IMR-90 (cell line): ENCODE data around the gene BTNL8.

Experiments used
- CEBPB ChIP-seq: IDR thresholded peaks from 2 replicates; pipeline ENCODE4 v1.6.1; 2012; ENCODE audit warnings: low read depth, low read length, improper control_type of control experiment
- CHD1 ChIP-seq: IDR thresholded peaks from 2 replicates; pipeline ENCODE4 v1.6.1; 2012; ENCODE audit warnings: low read depth, low read length, improper control_type of control experiment
- CTCF ChIP-seq: conservative IDR thresholded peaks from 2 replicates; pipeline ENCODE4 v1.5.1; 2012; ENCODE audit warnings: mild to moderate bottlenecking, low read depth, low read length, improper control_type of control experiment
- NFE2L2 ChIP-seq: fragments of 150-350 bp; IDR thresholded peaks from 2 replicates; pipeline ENCODE4 v1.6.1; 2016; ENCODE audit warnings: low read depth, mild to moderate bottlenecking, low read length
- POLR2A ChIP-seq: IDR thresholded peaks from 2 replicates; pipeline ENCODE4 v1.6.1; 2012; ENCODE audit warnings: mild to moderate bottlenecking, low read depth, low read length
- RAD21 ChIP-seq: IDR thresholded peaks from 2 replicates; pipeline ENCODE4 v1.6.1; 2012; ENCODE audit warnings: low read length, improper control_type of control experiment
- SMC3 ChIP-seq: fragments of 150-350 bp; IDR thresholded peaks from 2 replicates; pipeline ENCODE4 v1.6.1; 2016; ENCODE audit warnings: low read depth, mild to moderate bottlenecking, antibody characterized with exemption, low read length, moderate library complexity
- USF2 ChIP-seq: fragments of 150-350 bp; IDR thresholded peaks from 2 replicates; pipeline ENCODE4 v1.6.1; 2017; ENCODE audit warnings: mild to moderate bottlenecking, antibody characterized with exemption, low read length, low read depth

GRCh38 chr5:180900178-180900577 lies 1.2 kb downstream of the BTNL8 start:
- TF ChIP-seq NFE2L2 (no peak), CTCF (no peak), SMC3 (no peak), CHD1 (no peak), POLR2A (no peak), CEBPB (no peak), USF2 (no peak), RAD21 (no peak)
